ENCODE data around the gene ECM1.

The ECM1 gene

GRCh38 chr1:150511551-150511950, 3.6 kb downstream of the ECM1 start:
- Histone ChIP-seq H2BK5ac (ENCODE audit: low read depth, low read length, poor library complexity, severe bottlenecking) (no peak overlapping the region), H3K4me1 (ENCODE audit: control insufficient read depth, insufficient read depth, low read depth, low read length) (peaks cover 22% of the 10 kb centered on the region), H3K27me3 (ENCODE audit: control insufficient read depth in 1 of 2, insufficient read depth in 1 of 2, low read length in 2 of 2) (no peaks in the 10 kb centered on the region), H3K4ac (ENCODE audit: low read depth in 1 of 2, low read length in 2 of 2) (no peak overlapping the region), H3K36me3 (ENCODE audit: control insufficient read depth in 1 of 2, insufficient read depth in 2 of 2, low read depth in 1 of 2, low read length in 2 of 2) (peaks cover 24 to 46% of the 10 kb centered on the region in 2 experiments), H3K23ac (ENCODE audit: low read length in 2 of 2) (no peak overlapping the region), H2BK120ac (ENCODE audit: low read depth, low read length) (no peak overlapping the region), H3K9ac (ENCODE audit: low read length) (no peak overlapping the region), H3K14ac (ENCODE audit: low read length in 2 of 2) (no peak overlapping the region), H2AFZ (ENCODE audit: low read depth, low read length) (no peak overlapping the region), H3K4me2 (ENCODE audit: low read length, poor library complexity, severe bottlenecking) (no peak overlapping the region), H2BK15ac (ENCODE audit: low read depth, poor library complexity, severe bottlenecking) (no peak overlapping the region), H3K27ac (ENCODE audit: low read length, poor library complexity, severe bottlenecking) (no peak overlapping the region), H2AK5ac (ENCODE audit: low read length, severe bottlenecking) (no peak overlapping the region), H3K79me1 (replicated peaks; ENCODE audit: low read length, poor library complexity, severe bottlenecking) (peaks cover 7% of the 10 kb centered on the region), H3K4me3 (ENCODE audit: insufficient read depth in 1 of 2, low read depth in 1 of 2, low read length in 2 of 2) (no peak overlapping the region), H4K8ac (ENCODE audit: low read length) (no peak overlapping the region), H3K18ac (ENCODE audit: low read depth in 1 of 2, low read length in 2 of 2) (no peak overlapping the region), H4K91ac (ENCODE audit: low read length) (no peak overlapping the region), H3K9me3 (ENCODE audit: control insufficient read depth, low read length) (no peaks in the 10 kb centered on the region), H2BK12ac (ENCODE audit: low read length in 2 of 2) (no peak overlapping the region)
- 97% methylated on average over 12 of the region's 12 CpGs for WGBS
- no peak for DNase-seq

GRCh38 chr1:150511985-150512660, 4.2 kb downstream of the ECM1 start:
- Histone ChIP-seq H3K4me1 (ENCODE audit: control insufficient read depth, insufficient read depth, low read depth, low read length) (peaks cover 19% of the 10 kb centered on the region), H3K23ac (ENCODE audit: low read length in 2 of 2) (no peak overlapping the region), H3K14ac (ENCODE audit: low read length in 2 of 2) (no peak overlapping the region), H4K91ac (ENCODE audit: low read length) (no peak overlapping the region), H4K8ac (ENCODE audit: low read length) (no peak overlapping the region), H3K4me3 (ENCODE audit: insufficient read depth in 1 of 2, low read depth in 1 of 2, low read length in 2 of 2) (no peak overlapping the region), H3K36me3 (ENCODE audit: control insufficient read depth in 1 of 2, insufficient read depth in 2 of 2, low read depth in 1 of 2, low read length in 2 of 2) (peaks cover 24 to 41% of the 10 kb centered on the region in 2 experiments), H2AK5ac (ENCODE audit: low read length, severe bottlenecking) (no peak overlapping the region), H2BK15ac (ENCODE audit: low read depth, poor library complexity, severe bottlenecking) (no peak overlapping the region), H3K27me3 (ENCODE audit: control insufficient read depth in 1 of 2, insufficient read depth in 1 of 2, low read length in 2 of 2) (no peaks in the 10 kb centered on the region), H3K4me2 (ENCODE audit: low read length, poor library complexity, severe bottlenecking) (no peak overlapping the region), H2BK12ac (ENCODE audit: low read length in 2 of 2) (no peak overlapping the region), H3K9me3 (ENCODE audit: control insufficient read depth, low read length) (no peaks in the 10 kb centered on the region), H3K4ac (ENCODE audit: low read depth in 1 of 2, low read length in 2 of 2) (no peak overlapping the region), H2BK5ac (ENCODE audit: low read depth, low read length, poor library complexity, severe bottlenecking) (no peak overlapping the region), H3K9ac (ENCODE audit: low read length) (no peak overlapping the region), H3K79me1 (replicated peaks; ENCODE audit: low read length, poor library complexity, severe bottlenecking) (peaks cover 7% of the 10 kb centered on the region), H3K27ac (ENCODE audit: low read length, poor library complexity, severe bottlenecking) (no peak overlapping the region), H2AFZ (ENCODE audit: low read depth, low read length) (no peak overlapping the region), H2BK120ac (ENCODE audit: low read depth, low read length) (no peak overlapping the region), H3K18ac (ENCODE audit: low read depth in 1 of 2, low read length in 2 of 2) (no peak overlapping the region)
- DNase-seq: no peak
- 92% methylated on average over 17 of the region's 17 CpGs for WGBS

GRCh38 chr1:150512846-150513245, 4.9 kb downstream of the ECM1 start:
- no peak overlapping the region for H3K9ac ChIP-seq (ENCODE audit: low read length)
- no peak overlapping the region for H2AFZ ChIP-seq (ENCODE audit: low read depth, low read length)
- WGBS: 46% methylated on average over 1 of the region's 2 CpGs

GRCh38 chr1:150513351-150513791, 5.5 kb downstream of the ECM1 start:
- Histone ChIP-seq H2BK120ac (ENCODE audit: low read depth, low read length) (no peak overlapping the region), H2BK5ac (ENCODE audit: low read depth, low read length, poor library complexity, severe bottlenecking) (no peak overlapping the region), H3K27ac (ENCODE audit: low read length, poor library complexity, severe bottlenecking) (no peak overlapping the region), H3K4ac (ENCODE audit: low read depth in 1 of 2, low read length in 2 of 2) (no peak overlapping the region), H2AFZ (ENCODE audit: low read depth, low read length) (no peak overlapping the region), H2AK5ac (ENCODE audit: low read length, severe bottlenecking) (no peak overlapping the region), H3K4me3 (ENCODE audit: insufficient read depth in 1 of 2, low read depth in 1 of 2, low read length in 2 of 2) (peak overlapping the region in 1 of 2 experiments; percentile 45), H4K8ac (ENCODE audit: low read length) (no peak overlapping the region), H3K36me3 (ENCODE audit: control insufficient read depth in 1 of 2, insufficient read depth in 2 of 2, low read depth in 1 of 2, low read length in 2 of 2) (peaks cover 24 to 41% of the 10 kb centered on the region in 2 experiments), H3K14ac (ENCODE audit: low read length in 2 of 2) (no peak overlapping the region), H4K91ac (ENCODE audit: low read length) (no peak overlapping the region), H3K9ac (ENCODE audit: low read length) (no peak overlapping the region), H3K4me2 (ENCODE audit: low read length, poor library complexity, severe bottlenecking) (no peak overlapping the region), H3K79me1 (replicated peaks; ENCODE audit: low read length, poor library complexity, severe bottlenecking) (peaks cover 7% of the 10 kb centered on the region), H3K18ac (ENCODE audit: low read depth in 1 of 2, low read length in 2 of 2) (no peak overlapping the region), H3K9me3 (ENCODE audit: control insufficient read depth, low read length) (no peaks in the 10 kb centered on the region), H2BK12ac (ENCODE audit: low read length in 2 of 2) (no peak overlapping the region), H3K4me1 (ENCODE audit: control insufficient read depth, insufficient read depth, low read depth, low read length) (peaks cover 11% of the 10 kb centered on the region), H3K23ac (ENCODE audit: low read length in 2 of 2) (no peak overlapping the region), H2BK15ac (ENCODE audit: low read depth, poor library complexity, severe bottlenecking) (no peak overlapping the region), H3K27me3 (ENCODE audit: control insufficient read depth in 1 of 2, insufficient read depth in 1 of 2, low read length in 2 of 2) (no peaks in the 10 kb centered on the region)
- DNase-seq: peak; percentile 37
- 85% methylated on average over 7 of the region's 7 CpGs for WGBS

More at GRCh38 chr1:150512846-150513245, 4.9 kb downstream of the ECM1 start:
- Histone ChIP-seq H2BK12ac (ENCODE audit: low read length in 2 of 2) (no peak overlapping the region), H2BK15ac (ENCODE audit: low read depth, poor library complexity, severe bottlenecking) (no peak overlapping the region), H3K9me3 (ENCODE audit: control insufficient read depth, low read length) (no peaks in the 10 kb centered on the region), H4K8ac (ENCODE audit: low read length) (no peak overlapping the region), H4K91ac (ENCODE audit: low read length) (no peak overlapping the region), H3K4me1 (ENCODE audit: control insufficient read depth, insufficient read depth, low read depth, low read length) (peaks cover 17% of the 10 kb centered on the region), H3K4ac (ENCODE audit: low read depth in 1 of 2, low read length in 2 of 2) (no peak overlapping the region), H3K23ac (ENCODE audit: low read length in 2 of 2) (no peak overlapping the region), H3K36me3 (ENCODE audit: control insufficient read depth in 1 of 2, insufficient read depth in 2 of 2, low read depth in 1 of 2, low read length in 2 of 2) (peaks cover 24 to 41% of the 10 kb centered on the region in 2 experiments), H3K79me1 (replicated peaks; ENCODE audit: low read length, poor library complexity, severe bottlenecking) (peaks cover 7% of the 10 kb centered on the region), H2BK120ac (ENCODE audit: low read depth, low read length) (no peak overlapping the region), H2BK5ac (ENCODE audit: low read depth, low read length, poor library complexity, severe bottlenecking) (no peak overlapping the region), H3K4me2 (ENCODE audit: low read length, poor library complexity, severe bottlenecking) (no peak overlapping the region), H3K14ac (ENCODE audit: low read length in 2 of 2) (no peak overlapping the region), H3K27me3 (ENCODE audit: control insufficient read depth in 1 of 2, insufficient read depth in 1 of 2, low read length in 2 of 2) (no peaks in the 10 kb centered on the region), H3K18ac (ENCODE audit: low read depth in 1 of 2, low read length in 2 of 2) (no peak overlapping the region), H3K4me3 (ENCODE audit: insufficient read depth in 1 of 2, low read depth in 1 of 2, low read length in 2 of 2) (peak overlapping the region in 1 of 2 experiments; percentile 45), H3K27ac (ENCODE audit: low read length, poor library complexity, severe bottlenecking) (no peak overlapping the region), H2AK5ac (ENCODE audit: low read length, severe bottlenecking) (no peak overlapping the region)
- peak; percentile 27 for DNase-seq

All from mesenchymal stem cell (in vitro differentiated cells and primary cell).